ENCODE results near the gene PNPLA4.

Gene PNPLA4

GRCh38 chrX:7927259-7928167 lies at the start of gene PNPLA4:
PNPLA4 (minus strand) TSS chrX:7927413; CDS start chrX:7926119, 1,294 bp downstream.
- DNase-seq (ENCODE audit: low read depth, low spot score): peak; percentile 31

- no peak for DNase-seq (ENCODE audit: low read depth, low spot score)
Observed at GRCh38 chrX:7972586-7972985, 45.4 kb upstream of the PNPLA4 start.

GRCh38 chrX:7970428-7970827 lies 43.2 kb upstream of the PNPLA4 start:
- no peak for DNase-seq (ENCODE audit: low read depth, low spot score)

- no peak for DNase-seq (ENCODE audit: low read depth, low spot score)
Observed at GRCh38 chrX:7965436-7965835, 38.2 kb upstream of the PNPLA4 start.

- DNase-seq (ENCODE audit: low read depth, low spot score): no peak
Observed at GRCh38 chrX:7960246-7960645, 33.0 kb upstream of the PNPLA4 start.

- DNase-seq (ENCODE audit: low read depth, low spot score): no peak
Observed at GRCh38 chrX:7953446-7953845, 26.2 kb upstream of the PNPLA4 start.

GRCh38 chrX:7950865-7951264 lies 23.7 kb upstream of the PNPLA4 start:
- DNase-seq (ENCODE audit: low read depth, low spot score): no peak

GRCh38 chrX:7948483-7948882 lies 21.3 kb upstream of the PNPLA4 start:
- no peak for DNase-seq (ENCODE audit: low read depth, low spot score)

- no peak for DNase-seq (ENCODE audit: low read depth, low spot score)
Observed at GRCh38 chrX:7946960-7947359, 19.7 kb upstream of the PNPLA4 start.

GRCh38 chrX:7943600-7944245 lies 16.5 kb upstream of the PNPLA4 start:
- DNase-seq (ENCODE audit: low read depth, low spot score): no peak

GRCh38 chrX:7941390-7942042 lies 14.3 kb upstream of the PNPLA4 start:
- no peak for DNase-seq (ENCODE audit: low read depth, low spot score)

- no peak for DNase-seq (ENCODE audit: low read depth, low spot score)
Observed at GRCh38 chrX:7934026-7934425, 6.8 kb upstream of the PNPLA4 start.

GRCh38 chrX:7926914-7927258 lies 327 bp downstream of the PNPLA4 start:
- DNase-seq (ENCODE audit: low read depth, low spot score): no peak

GRCh38 chrX:7926501-7926900 lies 712 bp downstream of the PNPLA4 start:
- no peak for DNase-seq (ENCODE audit: low read depth, low spot score)

- DNase-seq (ENCODE audit: low read depth, low spot score): peak; percentile 12
Observed at GRCh38 chrX:7925867-7926472, 1.2 kb downstream of the PNPLA4 start.

- no peak for DNase-seq (ENCODE audit: low read depth, low spot score)
Observed at GRCh38 chrX:7921750-7922149, 5.5 kb downstream of the PNPLA4 start.

GRCh38 chrX:7908821-7909220 lies 18.4 kb downstream of the PNPLA4 start:
- DNase-seq (ENCODE audit: low read depth, low spot score): no peak

GRCh38 chrX:7904562-7904961 lies 22.7 kb downstream of the PNPLA4 start:
- DNase-seq (ENCODE audit: low read depth, low spot score): no peak

- no peak for DNase-seq (ENCODE audit: low read depth, low spot score)
Observed at GRCh38 chrX:7891928-7892327, 35.3 kb downstream of the PNPLA4 start.

- no peak for DNase-seq (ENCODE audit: low read depth, low spot score)
Observed at GRCh38 chrX:7889680-7890079, 37.5 kb downstream of the PNPLA4 start.

- DNase-seq (ENCODE audit: low read depth, low spot score): no peak
Observed at GRCh38 chrX:7889135-7889534, 38.1 kb downstream of the PNPLA4 start.

GRCh38 chrX:7876957-7877356 lies 50.3 kb downstream of the PNPLA4 start:
- no peak for DNase-seq (ENCODE audit: low read depth, low spot score)

All from brain pericyte (primary cell).